Left lung (tissue), 10 donors: ENCODE data around the gene SPATA20. TPM values are rescaled to one million over a fixed set of nuclear protein-coding genes. Genes with fewer than 3 reads are reported as not detected.

Experiments
- ATAC-seq: fragments of 200-7000 bp; cut with Tn5 transposase; one replicate; pipeline ENCODE4 v1.9.1; 2020; ENCODE audit warnings: moderate library complexity
- DNase-seq, 4 donors: peaks; one replicate each; pipeline ENCODE4 v3.0.0-alpha.2; 2013 to 2020
- H3K27ac ChIP-seq, 2 donors: fragments of 200-600 bp; sonication (generic) in 1 of 2; one replicate each; pipeline versions ENCODE4 v1.5.0 to v1.8.0; 2020 to 2021
- H3K27me3 ChIP-seq, 2 donors: fragments of 200-600 bp; sonication (generic) in 1 of 2; one replicate each; pipeline versions ENCODE4 v1.5.0 to v1.8.0; 2020 to 2021
- H3K36me3 ChIP-seq, 2 donors: fragments of 200-600 bp; sonication (generic) in 1 of 2; one replicate each; pipeline versions ENCODE4 v1.5.0 to v1.8.0; 2020 to 2021
- H3K4me1 ChIP-seq, 2 donors: fragments of 200-600 bp; one replicate each; pipeline ENCODE4 v1.8.0; 2021
- H3K4me3 ChIP-seq, 2 donors: fragments of 200-600 bp; sonication (generic) in 1 of 2; one replicate each; pipeline versions ENCODE4 v1.5.0 to v1.8.0; 2020 to 2021; ENCODE audit warnings: mild to moderate bottlenecking in 1 of 2
- H3K9me3 ChIP-seq, 2 donors: fragments of 200-600 bp; sonication (generic) in 1 of 2; one replicate each; pipeline versions ENCODE4 v1.5.0 to v1.8.0; 2020 to 2021
- CTCF ChIP-seq, 2 donors: fragments of 200-600 bp; sonication (generic) in 1 of 2; IDR thresholded peaks; one replicate each; pipeline versions ENCODE4 v1.5.0 to v1.8.0; 2021; ENCODE audit warnings: antibody characterized with exemption in 2 of 2
- intact Hi-C, 2 donors: fragments of 100-400 bp; cut with DNase I; formaldehyde crosslinking; loops; one replicate each; pipeline versions ENCODE4 v1.11.2 to v1.14.2; 2022
- polyA plus RNA-seq, 6 donors: library from polyadenylated mRNA; unstranded; fragments of 120-200 nt; gene quantifications; one replicate each; pipeline ENCODE4 v1.2.1, GENCODE V29; 2013; ENCODE audit not compliant: insufficient read length in 6 of 6
- total RNA-seq, 2 donors: library from RNA; stranded (reverse); fragmentation: NEBNext Ultra II Directional; extraction: Animal tissue kit (Norgen Biotek cat#: 25700); gene quantifications; one replicate each; pipeline ENCODE4 v1.2.1, GENCODE V29; 2021
- donor health status: DM: no; HTN: yes; CAD: no.
- donor health status: DM: no; HTN: no; CAD: no.

The SPATA20 gene
- total and polyA plus RNA-seq, 8 donors: 37.6 to 60.5 (median 47.7) TPM

DNA sequence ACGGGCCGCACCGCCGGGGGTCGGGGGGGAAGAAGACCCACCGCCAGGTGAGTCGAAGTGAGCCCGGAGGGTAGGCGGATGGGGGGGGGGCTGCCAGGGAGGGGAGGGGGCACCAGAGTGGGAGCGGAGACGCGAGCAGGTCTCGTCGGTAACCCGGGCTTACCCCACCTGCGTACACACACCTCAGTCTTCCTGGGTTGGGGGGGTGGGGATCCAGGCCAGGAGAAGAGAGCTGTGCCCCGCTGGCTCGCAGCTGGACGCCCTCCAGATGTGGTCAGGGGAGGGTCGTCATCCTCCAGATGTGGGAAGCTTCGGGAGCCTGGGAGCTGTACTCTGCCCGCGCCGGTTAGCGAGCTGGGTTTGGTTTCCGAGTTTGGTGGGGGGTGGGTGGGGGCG, 14.8 kb downstream of the SPATA20 start:
- Histone ChIP-seq H3K27ac (no peak overlapping the region), H3K4me1 (peaks cover 25 to 36% of the 10 kb centered on the region in 2 donors), H3K27me3 (peaks cover 38 to 100% of the 10 kb centered on the region in 2 donors), H3K4me3 (no peak overlapping the region), H3K9me3 (no peaks in the 10 kb centered on the region), H3K36me3 (no peaks in the 10 kb centered on the region)
- DNase-seq (no peak), ATAC-seq (no peak)
- intact Hi-C loops: no loop called here
- no peak for TF ChIP-seq CTCF (IDR thresholded peaks at IDR 0.05)

DNA sequence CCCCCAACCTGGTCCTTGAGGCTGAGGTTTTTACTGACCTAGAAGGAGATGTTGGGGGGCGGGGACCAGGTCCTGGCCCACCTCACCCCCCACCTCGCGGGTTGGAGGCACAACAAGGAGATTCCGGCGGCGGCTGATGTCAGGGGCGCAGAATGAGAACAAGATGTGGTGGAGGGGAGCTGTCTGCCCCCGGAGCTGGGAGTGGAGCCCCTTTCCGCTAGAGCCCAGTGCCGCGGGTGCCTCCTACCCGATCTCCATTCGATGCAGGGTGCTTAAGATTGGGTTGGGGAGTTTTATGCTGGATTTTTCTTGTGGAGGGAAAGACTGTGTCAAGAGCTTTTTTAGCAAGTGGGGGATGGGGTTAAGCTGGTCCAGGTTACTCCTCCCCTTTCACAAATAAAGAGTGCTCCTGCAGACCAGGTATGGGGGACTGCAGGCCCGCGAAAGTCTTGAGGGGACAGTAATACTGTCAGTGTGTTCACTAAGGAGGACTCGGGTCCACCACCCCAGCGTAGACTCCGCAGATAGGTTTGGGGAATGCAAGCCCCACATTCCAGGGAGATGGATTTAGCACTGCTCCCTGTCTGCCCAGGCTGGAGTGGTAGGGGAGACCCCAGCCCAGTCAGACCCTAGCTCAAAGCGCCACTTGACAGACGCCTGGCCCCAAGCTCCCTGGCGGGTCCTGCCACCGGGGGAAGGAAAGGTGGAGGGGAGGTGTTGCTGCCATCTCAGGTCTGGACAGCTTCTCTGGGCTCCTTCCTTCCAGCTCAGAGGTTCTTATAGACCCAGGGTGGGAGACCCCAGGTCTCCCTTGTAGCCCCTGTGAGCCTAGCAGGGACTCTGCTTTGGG, 15.5 kb downstream of the SPATA20 start:
- H3K36me3 ChIP-seq: no peaks in the 10 kb centered on the region
- no peaks in the 10 kb centered on the region for H3K9me3 ChIP-seq
- no peak overlapping the region for H3K4me3 ChIP-seq
- peaks cover 25 to 36% of the 10 kb centered on the region in 2 donors for H3K4me1 ChIP-seq
- intact Hi-C loops: no loop called here
- TF ChIP-seq CTCF (IDR thresholded peaks at IDR 0.05): no peak
- H3K27ac ChIP-seq: no peak overlapping the region
- ATAC-seq (no peak), DNase-seq (no peak)
- peaks cover 38 to 100% of the 10 kb centered on the region in 2 donors for H3K27me3 ChIP-seq

DNA sequence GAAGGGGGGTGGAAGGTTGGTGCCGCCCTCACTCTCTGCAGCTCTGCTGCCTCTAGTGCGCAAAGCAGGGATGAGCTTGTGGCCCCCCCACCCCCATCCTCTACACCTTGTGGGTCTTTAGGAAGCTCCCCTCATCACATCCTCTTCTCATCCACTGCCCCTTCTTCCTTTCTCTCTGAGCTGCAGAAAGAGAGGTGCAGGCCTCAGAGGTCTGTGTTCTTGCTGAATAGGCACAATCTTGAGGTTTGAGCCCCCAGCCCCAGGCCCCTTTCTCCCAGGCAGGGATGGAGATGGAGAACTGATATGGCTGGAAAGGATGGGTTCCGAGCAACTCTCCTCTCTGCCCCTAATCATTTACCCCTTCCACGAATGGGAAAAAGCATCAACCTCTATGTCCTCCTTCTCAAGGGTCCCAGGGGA, 16.1 kb downstream of the SPATA20 start:
- Histone ChIP-seq H3K27ac (no peak overlapping the region), H3K36me3 (no peaks in the 10 kb centered on the region), H3K4me1 (peaks cover 25 to 36% of the 10 kb centered on the region in 2 donors), H3K4me3 (no peak overlapping the region), H3K27me3 (peaks cover 38 to 98% of the 10 kb centered on the region in 2 donors), H3K9me3 (no peaks in the 10 kb centered on the region)
- ATAC-seq (no peak), DNase-seq (no peak)
- intact Hi-C loops: no loop called here
- TF ChIP-seq CTCF (IDR thresholded peaks at IDR 0.05): no peak

DNA sequence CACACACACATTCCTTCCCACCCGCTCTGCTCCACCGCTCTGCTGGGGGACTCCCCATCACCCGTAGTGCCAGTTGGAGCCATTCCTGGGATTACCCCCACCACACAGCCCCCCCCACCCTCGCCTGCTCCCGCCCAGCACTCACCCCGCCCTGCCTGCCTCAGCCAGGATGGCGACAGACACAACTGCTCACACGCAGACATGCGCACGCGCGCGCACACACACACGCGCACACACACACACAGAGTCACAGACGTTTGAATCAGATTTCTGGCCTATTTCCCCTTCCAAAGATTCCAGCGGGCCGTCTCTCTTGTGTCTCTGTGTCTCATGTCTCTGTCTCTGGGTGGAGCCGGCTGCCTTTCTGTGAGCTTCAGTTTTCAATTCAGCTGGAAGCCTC, 17.9 kb downstream of the SPATA20 start:
- Histone ChIP-seq H3K4me1 (peaks cover 10 to 20% of the 10 kb centered on the region in 2 donors), H3K9me3 (no peaks in the 10 kb centered on the region), H3K27me3 (peaks cover 28 to 80% of the 10 kb centered on the region in 2 donors), H3K36me3 (no peaks in the 10 kb centered on the region), H3K4me3 (no peak overlapping the region), H3K27ac (peak overlapping the region in 1 of 2 donors; percentile 44)
- DNase-seq (peak in 3 of 4 donors; percentile 67 to 88 (median 73)), ATAC-seq (peak; percentile 37)
- intact Hi-C loops: no loop called here
- no peak for TF ChIP-seq CTCF (IDR thresholded peaks at IDR 0.05)
